Mononuclear cell (primary cell): ENCODE results near the gene CUBN. TPM values are rescaled to one million over a fixed set of nuclear protein-coding genes. Genes with fewer than 3 reads are reported as not detected.
"Not testable (repeated sequence)": the region's sequence is repeated elsewhere in the genome, so short reads cannot be mapped to it uniquely, and the experiment has no call there.

Source experiments
- H3K27me3 ChIP-seq: 2 replicates; pipeline ENCODE4 v1.6.0; 2011; ENCODE audit warnings: low read length, control low read depth; ENCODE audit not compliant: insufficient read depth
- H3K4me1 ChIP-seq: 2 replicates; pipeline ENCODE4 v1.5.1; 2011; ENCODE audit warnings: mild to moderate bottlenecking, low read length, control low read depth; ENCODE audit not compliant: insufficient read depth
- H3K4me3 ChIP-seq: 2 replicates; pipeline ENCODE4 v1.5.1; 2011; ENCODE audit warnings: mild to moderate bottlenecking, low read length, moderate library complexity
- H3K9me3 ChIP-seq: 2 replicates; pipeline ENCODE4 v1.5.1; 2011; ENCODE audit warnings: low read depth, mild to moderate bottlenecking, control low read depth, low read length
- total RNA-seq: library from RNA; depleted of rRNA; stranded (reverse); fragments of >200 nt; gene quantifications from one replicate; pipeline ENCODE4 v1.2.3, GENCODE V29; 2012

CUBN gene
- total RNA-seq, 1 donor = 6.8 TPM

DNA sequence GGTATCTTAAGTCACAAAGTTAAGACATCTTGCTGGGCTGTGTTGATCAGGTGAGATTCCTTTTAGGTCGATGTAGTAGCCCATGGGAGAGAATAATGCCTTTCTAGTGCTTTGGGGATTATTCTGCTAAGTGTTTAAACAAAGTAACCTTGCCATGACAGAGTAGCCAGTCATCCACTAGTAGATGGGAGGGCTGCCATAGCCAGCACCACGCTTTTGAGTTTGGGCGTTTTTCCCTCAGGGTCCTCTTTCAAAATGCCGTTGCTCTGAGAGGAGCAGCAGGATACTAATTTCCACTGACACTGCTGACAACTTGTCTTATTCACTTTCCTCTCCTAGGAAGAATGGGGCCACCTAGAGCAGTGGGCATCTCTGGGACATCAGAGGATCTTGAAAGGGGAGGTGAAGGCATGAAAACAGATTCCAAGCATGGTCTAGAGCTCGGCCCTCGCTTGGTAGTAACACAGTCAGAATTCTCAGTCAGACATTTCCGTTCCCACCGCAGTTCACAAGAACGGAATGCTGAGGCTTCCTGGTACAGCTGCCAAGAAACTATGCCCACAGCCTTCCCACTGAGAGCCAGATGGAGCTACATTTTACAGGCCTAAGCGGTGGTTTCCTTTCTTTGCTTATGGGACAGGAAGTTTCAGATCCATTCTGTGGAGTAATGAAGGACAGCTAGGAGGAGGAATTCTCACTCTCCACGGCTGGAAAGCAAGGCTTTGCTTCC lies 297.1 kb downstream of the CUBN start:
- H3K4me3 ChIP-seq = no peak overlapping the region

DNA sequence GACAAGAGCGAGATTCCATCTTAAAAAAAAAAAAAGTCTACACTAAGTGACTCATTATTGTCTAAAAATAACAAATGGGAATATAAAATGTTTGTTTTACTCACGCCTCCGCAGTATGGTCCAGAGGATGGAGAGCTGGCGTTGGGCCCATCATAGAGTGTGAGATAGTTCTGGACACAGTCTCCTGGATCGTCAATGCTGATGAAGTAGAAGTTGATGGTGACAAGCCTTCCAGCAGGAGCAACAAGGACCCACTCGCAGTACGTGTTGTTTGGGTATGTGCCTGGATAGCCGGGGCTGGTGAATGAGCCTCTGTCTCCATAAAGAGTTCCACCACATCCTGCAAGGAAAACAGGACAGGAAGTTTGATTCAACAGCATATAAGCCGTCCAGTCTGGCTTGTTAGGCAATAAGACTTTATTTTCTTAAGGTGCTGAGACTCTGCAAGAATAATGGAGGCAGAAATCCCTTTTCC lies 300.9 kb downstream of the CUBN start:
- no peaks in the 10 kb centered on the region for H3K9me3 ChIP-seq
- H3K4me1 ChIP-seq = no peaks in the 10 kb centered on the region
- no peaks in the 10 kb centered on the region for H3K27me3 ChIP-seq
- H3K4me3 ChIP-seq = no peak overlapping the region

More for the DNA sequence above, 297.1 kb downstream of the CUBN start:
- H3K27me3 ChIP-seq = no peaks in the 10 kb centered on the region
- no peaks in the 10 kb centered on the region for H3K9me3 ChIP-seq
- H3K4me1 ChIP-seq = no peaks in the 10 kb centered on the region

DNA sequence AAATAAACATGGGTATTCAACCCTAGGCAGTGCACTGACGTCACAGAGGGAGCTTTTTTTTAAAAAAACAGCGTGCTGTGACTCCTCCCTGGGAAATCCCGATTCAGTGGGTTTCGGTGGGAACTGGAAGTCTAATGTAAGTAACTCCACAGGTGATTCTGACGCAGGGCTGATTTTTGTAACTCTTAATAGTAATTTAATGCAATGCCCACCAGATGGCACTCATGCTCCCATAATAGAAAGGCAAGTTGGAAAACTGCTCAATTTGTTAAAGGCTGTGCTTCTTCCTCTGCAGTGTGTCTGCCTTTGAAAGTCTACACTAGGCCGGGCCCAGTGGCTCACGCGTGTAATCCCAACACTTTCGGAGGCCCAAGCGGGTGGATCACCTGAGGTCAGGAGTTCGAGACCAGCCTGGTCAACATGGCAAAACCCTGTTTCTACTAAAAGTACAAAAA lies 301.5 kb downstream of the CUBN start:
- Histone ChIP-seq H3K27me3 (no peaks in the 10 kb centered on the region), H3K4me3 (no peak overlapping the region), H3K9me3 (no peaks in the 10 kb centered on the region), H3K4me1 (no peaks in the 10 kb centered on the region)

- not testable (repeated sequence) for H3K4me3 ChIP-seq, H3K27me3 ChIP-seq, H3K4me1 ChIP-seq, H3K9me3 ChIP-seq
These were observed 302.1 kb downstream of the CUBN start for GRCh38 chr10:16827474-16827873.

DNA sequence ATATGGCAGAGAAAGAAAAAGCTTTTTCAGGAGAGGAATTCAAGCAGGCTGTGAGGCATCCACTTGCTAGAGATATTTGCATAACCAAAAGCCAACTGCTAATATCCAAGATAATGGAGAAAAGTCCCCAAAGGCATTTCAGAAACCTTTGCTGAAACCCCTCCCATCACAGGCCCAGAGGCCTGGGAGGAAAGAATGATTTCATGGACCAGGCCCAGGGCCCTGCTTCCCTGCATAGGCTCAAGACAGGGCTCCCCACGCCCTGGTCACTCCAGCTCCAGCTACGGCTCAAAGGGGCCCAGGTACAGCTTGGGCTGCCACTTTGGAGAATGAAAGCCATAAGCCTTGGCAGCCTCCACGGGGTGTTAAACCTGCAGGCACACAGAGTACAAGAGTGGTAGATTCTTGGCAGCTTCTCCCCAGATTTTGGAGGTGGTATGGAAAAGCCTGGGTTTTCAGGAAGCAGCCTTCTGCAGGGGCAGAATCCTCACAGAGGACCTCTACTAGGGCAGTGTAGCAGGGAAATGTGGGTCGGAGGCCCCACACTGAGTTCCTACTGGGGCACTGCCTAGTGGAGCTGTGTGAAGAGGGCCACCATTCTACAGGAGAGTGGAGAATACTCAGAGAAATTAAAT lies 306.8 kb downstream of the CUBN start:
- Histone ChIP-seq H3K4me3 (no peak overlapping the region), H3K9me3 (peaks cover 8% of the 10 kb centered on the region), H3K4me1 (peaks cover 18% of the 10 kb centered on the region), H3K27me3 (no peaks in the 10 kb centered on the region)

- H3K9me3 ChIP-seq = peaks cover 8% of the 10 kb centered on the region
- peaks cover 19% of the 10 kb centered on the region for H3K4me1 ChIP-seq
- no peak overlapping the region for H3K4me3 ChIP-seq
- H3K27me3 ChIP-seq = no peaks in the 10 kb centered on the region
These were observed 307.6 kb downstream of the CUBN start for GRCh38 chr10:16822027-16822426.

- H3K9me3 ChIP-seq = peaks cover 8% of the 10 kb centered on the region
- H3K4me3 ChIP-seq = no peak overlapping the region
- H3K4me1 ChIP-seq = peaks cover 34% of the 10 kb centered on the region
- no peaks in the 10 kb centered on the region for H3K27me3 ChIP-seq
These were observed 309.2 kb downstream of the CUBN start for GRCh38 chr10:16820421-16820820.

GRCh38 chr10:16820018-16820417 lies 309.6 kb downstream of the CUBN start:
- Histone ChIP-seq H3K4me3 (no peak overlapping the region), H3K27me3 (no peaks in the 10 kb centered on the region), H3K9me3 (peaks cover 8% of the 10 kb centered on the region), H3K4me1 (peaks cover 37% of the 10 kb centered on the region)

DNA sequence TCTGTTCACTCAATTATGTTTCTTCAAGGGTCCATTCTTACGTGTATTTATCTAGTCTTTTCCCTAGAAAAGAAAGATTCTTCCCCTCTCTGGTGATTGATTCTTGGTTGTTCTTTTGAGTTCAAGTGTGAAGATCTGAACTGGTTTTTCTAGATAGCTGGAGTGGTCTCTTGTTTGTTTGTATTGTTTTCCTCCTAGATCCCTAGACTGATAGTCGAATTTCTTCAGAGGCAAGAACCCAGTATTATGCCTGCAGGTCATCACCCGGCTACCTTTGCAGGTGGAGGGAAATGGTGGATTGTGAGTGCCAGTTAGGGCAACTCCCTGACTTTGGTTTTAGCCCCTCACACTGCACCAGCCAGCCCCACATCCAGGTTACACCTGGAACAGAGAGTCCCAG lies 310.2 kb downstream of the CUBN start:
- Histone ChIP-seq H3K4me3 (no peak overlapping the region), H3K27me3 (no peaks in the 10 kb centered on the region), H3K4me1 (peaks cover 43% of the 10 kb centered on the region), H3K9me3 (peaks cover 8% of the 10 kb centered on the region)

DNA sequence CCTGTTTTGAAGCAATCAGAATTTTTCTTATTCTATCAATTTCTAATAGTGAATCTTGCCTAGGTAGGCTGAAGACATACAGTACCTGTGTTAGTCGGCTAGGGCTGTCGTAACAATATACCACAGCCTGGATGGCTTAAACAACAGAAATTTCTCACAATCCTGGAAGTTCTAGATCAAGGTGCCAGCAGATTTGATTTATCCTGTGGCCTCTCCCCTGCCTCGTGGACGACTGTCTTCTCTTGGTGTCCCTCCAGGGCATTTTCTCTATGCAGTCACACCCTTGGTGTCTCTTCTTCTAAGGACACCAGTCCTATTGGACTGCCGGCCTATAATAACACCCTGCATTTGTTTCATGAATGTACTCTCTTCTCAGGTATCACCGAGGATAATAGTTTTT lies 310.6 kb downstream of the CUBN start:
- Histone ChIP-seq H3K9me3 (peaks cover 8% of the 10 kb centered on the region), H3K4me3 (no peak overlapping the region), H3K27me3 (no peaks in the 10 kb centered on the region), H3K4me1 (peaks cover 44% of the 10 kb centered on the region)

DNA sequence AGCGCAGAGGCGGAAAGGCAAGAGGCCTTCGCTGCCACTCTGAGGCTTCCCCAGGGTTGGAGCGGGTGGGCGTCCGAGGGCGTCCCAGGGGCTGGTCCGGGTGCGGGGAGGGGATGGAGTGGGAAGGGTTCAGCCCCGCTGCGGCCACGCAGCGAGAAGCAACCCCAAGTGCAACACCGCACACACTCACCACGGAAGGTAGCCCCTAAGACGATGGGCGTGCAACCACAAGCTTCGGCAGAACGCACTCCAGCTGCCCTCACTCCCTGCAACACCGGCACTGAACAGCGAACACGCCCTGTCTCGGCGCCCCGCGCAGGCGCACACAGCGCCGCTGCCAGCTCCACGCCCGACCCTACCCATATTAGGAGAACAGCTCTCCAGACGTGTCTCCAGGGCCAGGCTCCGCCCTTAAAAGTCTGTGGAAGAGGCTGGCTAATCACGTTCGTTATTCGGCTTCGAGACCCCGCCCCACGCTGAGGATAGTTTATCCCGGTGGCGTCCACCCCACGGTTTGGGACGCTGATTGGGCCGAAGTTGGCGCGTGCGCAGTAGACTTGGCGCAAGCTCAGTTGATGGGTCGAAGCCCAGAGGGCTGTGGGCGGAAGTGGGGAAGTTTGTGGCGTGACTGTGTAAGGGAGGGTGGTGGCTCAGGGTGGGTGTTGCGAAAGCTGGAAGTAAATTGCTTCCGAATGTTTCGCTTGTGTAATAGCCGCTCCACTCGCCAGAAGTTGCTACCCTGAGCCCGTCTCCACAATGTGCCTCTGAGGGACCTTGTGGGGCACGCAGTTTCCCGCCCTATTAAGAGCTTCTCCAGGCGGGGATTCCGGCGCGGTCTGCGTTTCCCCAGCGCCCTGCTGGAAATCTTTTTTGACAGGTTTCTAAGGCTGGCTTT lies 312.2 kb downstream of the CUBN start, which contains the start of gene RSU1:
Gene RSU1 (minus strand): TSS at position 300 of the 895 bp plus-strand sequence. CDS start 343 bp downstream, outside the sequence.
- no peaks in the 10 kb centered on the region for H3K27me3 ChIP-seq
- H3K4me3 ChIP-seq = peak within 1 kb of the TSS; percentile 47
- peaks cover 44% of the 10 kb centered on the region for H3K4me1 ChIP-seq
- peaks cover 3% of the 10 kb centered on the region for H3K9me3 ChIP-seq

DNA sequence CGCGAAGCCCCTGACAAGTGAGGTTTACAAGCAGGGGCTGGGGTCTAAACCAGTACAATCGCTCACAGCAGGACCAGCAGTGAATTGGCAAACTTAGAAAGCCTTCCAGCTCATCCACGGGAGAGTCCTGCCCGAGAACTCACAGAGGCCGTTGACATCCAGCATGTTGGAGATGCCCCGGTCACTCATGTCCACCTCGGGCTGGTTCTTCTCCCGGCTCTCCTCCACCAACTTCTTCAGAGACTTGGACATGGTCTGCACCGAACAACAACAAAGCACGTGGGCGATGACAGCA lies 312.8 kb downstream of the CUBN start:
- peaks cover 44% of the 10 kb centered on the region for H3K4me1 ChIP-seq
- no peaks in the 10 kb centered on the region for H3K9me3 ChIP-seq
- H3K4me3 ChIP-seq = peak overlapping the region; percentile 47
- no peaks in the 10 kb centered on the region for H3K27me3 ChIP-seq

DNA sequence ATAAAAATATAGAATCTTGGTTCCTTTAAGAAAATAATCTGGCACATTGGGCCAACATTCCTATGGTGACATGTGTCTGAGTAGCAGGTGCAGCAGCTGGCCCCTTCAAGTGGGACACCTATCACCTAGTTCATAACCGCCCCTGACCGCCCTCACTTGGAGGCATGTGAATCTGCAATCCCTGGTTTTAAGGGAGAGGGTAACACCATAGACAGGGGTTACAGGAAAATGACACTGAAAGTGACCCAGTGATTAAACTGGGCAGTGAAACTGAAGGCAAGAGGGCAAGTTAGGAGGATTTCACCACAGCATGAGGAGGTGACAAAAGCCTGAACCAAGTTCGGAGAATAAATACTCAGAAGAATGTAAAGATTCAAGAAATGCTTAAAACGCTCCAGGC lies 313.4 kb downstream of the CUBN start:
- H3K4me1 ChIP-seq = peaks cover 44% of the 10 kb centered on the region
- no peaks in the 10 kb centered on the region for H3K27me3 ChIP-seq
- H3K4me3 ChIP-seq = no peak overlapping the region
- no peaks in the 10 kb centered on the region for H3K9me3 ChIP-seq

DNA sequence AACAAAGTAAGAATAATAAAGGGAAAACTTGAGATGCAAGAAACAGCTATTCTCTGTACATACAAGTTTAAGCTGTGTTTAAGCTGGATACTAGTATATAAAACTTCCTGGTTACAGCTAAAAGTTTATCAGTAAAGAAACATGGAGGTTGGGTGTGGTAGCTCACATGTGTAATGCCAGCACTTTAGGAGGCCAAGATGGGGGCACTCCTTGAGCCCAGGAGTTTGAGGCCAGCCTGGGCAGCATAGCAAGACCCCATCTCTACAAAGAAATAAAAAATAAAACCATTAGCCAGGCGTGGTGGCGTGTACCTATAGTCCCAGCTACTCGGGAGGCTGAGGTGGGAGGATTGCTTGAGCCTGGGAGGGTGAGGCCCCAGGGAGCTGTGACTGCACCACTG lies 315.6 kb downstream of the CUBN start:
- H3K27me3 ChIP-seq = no peaks in the 10 kb centered on the region
- peaks cover 35% of the 10 kb centered on the region for H3K4me1 ChIP-seq
- no peak overlapping the region for H3K4me3 ChIP-seq
- H3K9me3 ChIP-seq = no peaks in the 10 kb centered on the region

DNA sequence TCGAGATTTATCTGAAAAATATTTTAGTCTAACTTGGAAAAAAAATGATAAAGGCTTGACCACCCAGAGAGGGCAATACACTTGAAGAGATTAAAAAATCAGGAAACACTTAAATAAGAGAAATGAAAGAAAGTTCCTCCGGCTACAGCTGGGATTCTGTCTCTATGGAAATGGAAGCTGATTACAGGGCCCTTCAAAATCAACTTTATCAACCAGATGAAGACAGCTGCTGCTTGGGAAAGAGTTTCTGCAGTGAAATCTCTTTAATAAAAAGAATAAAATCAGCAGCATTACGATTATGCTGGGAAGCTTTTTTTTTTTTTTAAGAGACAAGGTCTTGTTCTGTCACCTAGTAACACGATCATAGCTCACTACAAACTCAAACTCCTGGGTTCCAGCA lies 316.9 kb downstream of the CUBN start:
- Histone ChIP-seq H3K4me1 (peaks cover 25% of the 10 kb centered on the region), H3K9me3 (no peaks in the 10 kb centered on the region), H3K4me3 (no peak overlapping the region), H3K27me3 (no peaks in the 10 kb centered on the region)
